Ovary (tissue), 9 donors: ENCODE measurements around the gene RANBP2. TPM values are rescaled to one million over a fixed set of nuclear protein-coding genes. Genes with fewer than 3 reads are reported as not detected.
"Not testable (repeated sequence)": the region's sequence is repeated elsewhere in the genome, so short reads cannot be mapped to it uniquely, and the experiment has no call there.

ENCODE experiments used
- DNase-seq, 5 donors: peaks; one replicate each; pipeline ENCODE4 v3.0.0-alpha.2; 2019 to 2020
- H3K27ac ChIP-seq, 2 donors: fragments of 200-600 bp; one replicate each; pipeline versions ENCODE4 v1.5.1 to v1.8.0; 2019 to 2022
- H3K27me3 ChIP-seq: fragments of 200-600 bp; one replicate; pipeline ENCODE4 v1.8.0; 2022
- H3K36me3 ChIP-seq: fragments of 200-600 bp; sonication (generic); one replicate; pipeline ENCODE4 v1.5.1; 2019
- H3K4me1 ChIP-seq: one replicate; pipeline ENCODE4 v1.8.1; 2013; ENCODE audit warnings: mild to moderate bottlenecking, moderate library complexity; ENCODE audit not compliant: insufficient read depth
- H3K4me3 ChIP-seq: fragments of 200-600 bp; sonication (generic); one replicate; pipeline ENCODE4 v1.5.1; 2017
- H3K9me3 ChIP-seq, 2 donors: fragments of 200-600 bp in 1 of 2; sonication (generic) in 1 of 2; one replicate each; pipeline versions ENCODE4 v1.5.1 to v1.8.1; 2013 to 2019; ENCODE audit warnings: mild to moderate bottlenecking in 1 of 2, moderate library complexity in 1 of 2
- CTCF ChIP-seq, 3 donors: fragments of 450-650 bp in 2 of 3; fragments of 200-600 bp in 1 of 3; IDR thresholded peaks; one replicate each; pipeline versions ENCODE4 v1.5.1 to v1.8.0; 2016 to 2022; ENCODE audit warnings: antibody characterized with exemption in 3 of 3, mild to moderate bottlenecking in 1 of 3
- EP300 ChIP-seq: sonication (generic); formaldehyde crosslinking; IDR thresholded peaks from one replicate; pipeline ENCODE4 v1.6.1; 2017; ENCODE audit warnings: antibody characterized with exemption
- POLR2A ChIP-seq: fragments of 450-650 bp; IDR thresholded peaks from one replicate; pipeline ENCODE4 v1.6.1; 2017; ENCODE audit warnings: antibody characterized with exemption, mild to moderate bottlenecking, moderate library complexity
- WGBS, 3 donors: extraction: QIAGEN DNeasy Blood & Tissue Kit in 1 of 3; methylation state at CpG; one replicate each; pipeline versions ENCODE4 v1.1.5 to v1.1.7; 2013 to 2017; 5-methylcytosine and 5-hydroxymethylcytosine counted together
- intact Hi-C, 4 donors: fragments of 100-400 bp; cut with DNase I; formaldehyde crosslinking; loops; one replicate each; pipeline versions ENCODE4 v1.11.0 to v1.15.1; 2022 to 2023
- polyA plus RNA-seq, 2 donors: library from polyadenylated mRNA; stranded (reverse); fragments of 200-250 nt in 1 of 2; fragments of 350-450 nt in 1 of 2; fragmentation: Illumina TruSeq in 1 of 2; extraction: RNeasy Lipid Tissue Mini Kit (QIAGEN cat#74804) in 1 of 2; gene quantifications; one replicate each; pipeline ENCODE4 v1.2.3, GENCODE V29; 2013 to 2014
- total RNA-seq, 7 donors: library from RNA; depleted of rRNA in 2 of 7; stranded (reverse); fragments of >200 nt in 2 of 7; fragmentation: NEBNext Ultra II Directional in 3 of 7; extraction: Animal tissue kit (Norgen Biotek cat#: 25700) in 3 of 7; gene quantifications; one replicate each; pipeline versions ENCODE4 v1.1.0 to v1.2.4, GENCODE V29; 2016 to 2023
- donor health status: DM: no; HTN: no; CAD: no; lungs with moderate emphysema.
- donor health status: DM: no; HTN: no; CAD: no.
- donor health status: Bipolar disorder and iron deficiency.
- donor health status: DM: yes; HTN: yes; CAD: no.
- donor health status: DM: no; HTN: no; CAD: no.
- donor health status: DM: yes; HTN: yes; CAD: no.

The RANBP2 gene
- total and polyA plus RNA-seq, 9 donors, result 14.5 to 95.6 (median 86.6) TPM

- H3K27ac ChIP-seq, H3K27me3 ChIP-seq, intact Hi-C loops, H3K4me3 ChIP-seq, H3K9me3 ChIP-seq, DNase-seq, H3K4me1 ChIP-seq, H3K36me3 ChIP-seq: not testable (repeated sequence)
- 98% methylated on average over 6 of the region's 6 CpGs for WGBS, 3 donors
Measured at GRCh38 chr2:108734656-108735055, 15.4 kb downstream of the RANBP2 start.

- intact Hi-C loops, H3K4me3 ChIP-seq, H3K4me1 ChIP-seq, H3K36me3 ChIP-seq, H3K27ac ChIP-seq, DNase-seq, H3K9me3 ChIP-seq, H3K27me3 ChIP-seq: not testable (repeated sequence)
- WGBS, 3 donors, result 95 to 97% (median 97%) methylated on average over 9 of the region's 9 CpGs
Measured at GRCh38 chr2:108757973-108758372, 38.7 kb downstream of the RANBP2 start.

DNA sequence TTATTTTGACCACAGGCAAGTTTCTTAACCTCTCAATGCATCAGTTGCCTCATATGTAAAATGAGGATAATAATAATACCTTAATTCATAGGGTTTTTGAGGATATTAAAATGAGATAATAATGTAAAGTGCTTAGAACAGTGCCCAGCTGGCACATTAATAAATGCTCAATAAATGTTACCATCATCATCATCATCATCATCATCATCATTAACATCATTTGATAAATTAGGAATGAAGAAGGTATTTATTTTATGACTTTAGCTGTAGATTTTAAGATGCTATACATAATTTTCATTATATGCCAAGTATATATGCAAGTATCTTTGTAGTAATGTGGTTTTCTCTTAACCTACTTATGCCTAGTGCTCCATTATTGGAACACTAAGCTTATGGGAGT lies 43.3 kb downstream of the RANBP2 start:
- H3K4me3 ChIP-seq, H3K36me3 ChIP-seq, H3K27me3 ChIP-seq, H3K27ac ChIP-seq, H3K4me1 ChIP-seq, H3K9me3 ChIP-seq, intact Hi-C loops, DNase-seq: not testable (repeated sequence)

DNA sequence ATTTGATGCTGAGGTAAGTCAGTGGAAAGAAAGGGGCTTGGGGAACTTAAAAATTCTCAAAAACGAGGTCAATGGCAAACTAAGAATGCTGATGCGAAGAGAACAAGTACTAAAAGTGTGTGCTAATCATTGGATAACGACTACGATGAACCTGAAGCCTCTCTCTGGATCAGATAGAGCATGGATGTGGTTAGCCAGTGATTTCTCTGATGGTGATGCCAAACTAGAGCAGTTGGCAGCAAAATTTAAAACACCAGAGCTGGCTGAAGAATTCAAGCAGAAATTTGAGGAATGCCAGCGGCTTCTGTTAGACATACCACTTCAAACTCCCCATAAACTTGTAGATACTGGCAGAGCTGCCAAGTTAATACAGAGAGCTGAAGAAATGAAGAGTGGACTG lies 47.4 kb downstream of the RANBP2 start:
- H3K9me3 ChIP-seq, H3K4me3 ChIP-seq, H3K27me3 ChIP-seq, H3K27ac ChIP-seq, H3K36me3 ChIP-seq, H3K4me1 ChIP-seq, intact Hi-C loops, DNase-seq: not testable (repeated sequence)
- 93 to 99% (median 98%) methylated on average over 5 of the region's 5 CpGs for WGBS, 3 donors

GRCh38 chr2:108767859-108768258 lies 48.6 kb downstream of the RANBP2 start:
- DNase-seq, H3K9me3 ChIP-seq, H3K4me3 ChIP-seq, H3K27me3 ChIP-seq, intact Hi-C loops, H3K27ac ChIP-seq, H3K36me3 ChIP-seq, H3K4me1 ChIP-seq: not testable (repeated sequence)
- 88 to 98% (median 93%) methylated on average over 1 of the region's 2 CpGs for WGBS, 3 donors

DNA sequence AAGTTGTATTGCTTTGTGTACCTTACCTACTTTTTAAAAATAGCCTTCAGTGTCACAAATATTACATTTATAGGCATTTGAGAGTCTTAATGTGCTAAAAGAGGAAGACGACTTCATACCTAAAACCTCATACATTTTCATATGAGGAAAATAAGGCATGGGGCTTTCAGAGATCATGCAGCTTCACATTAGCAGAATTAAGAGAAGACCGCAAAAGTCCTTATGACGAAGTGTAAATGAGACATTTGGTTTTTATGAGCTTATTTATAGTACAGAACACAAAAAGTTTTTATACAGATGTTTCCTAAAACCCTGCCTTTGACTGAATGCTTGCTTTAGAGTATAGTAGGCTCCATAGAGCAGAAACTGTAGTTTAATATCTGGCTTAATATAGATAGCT lies 57.2 kb downstream of the RANBP2 start:
- 90 to 94% (median 91%) methylated on average over 3 of the region's 3 CpGs for WGBS, 3 donors
- Histone ChIP-seq H3K27ac (no peak overlapping the region), H3K9me3 (no peaks in the 10 kb centered on the region), H3K4me1 (no peaks in the 10 kb centered on the region), H3K27me3 (no peaks in the 10 kb centered on the region), H3K4me3 (no peak overlapping the region), H3K36me3 (no peaks in the 10 kb centered on the region)
- no peak for TF ChIP-seq EP300
- no peak for TF ChIP-seq POLR2A
- no peak for TF ChIP-seq CTCF (IDR thresholded peaks at IDR 0.05)
- no peak for DNase-seq
- intact Hi-C loops, result no loop called here

- H3K4me3 ChIP-seq, result no peak overlapping the region
- intact Hi-C loops, result no loop called here
- DNase-seq, result no peak
- TF ChIP-seq CTCF (IDR thresholded peaks at IDR 0.05) (no peak), EP300 (no peak), POLR2A (no peak)
- no peaks in the 10 kb centered on the region for H3K9me3 ChIP-seq
- H3K27me3 ChIP-seq, result no peaks in the 10 kb centered on the region
- H3K36me3 ChIP-seq, result no peaks in the 10 kb centered on the region
- H3K27ac ChIP-seq, result no peak overlapping the region
- H3K4me1 ChIP-seq, result no peaks in the 10 kb centered on the region
- WGBS, 3 donors, result 42 to 93% (median 66%) methylated on average over 2 of the region's 2 CpGs
Measured at GRCh38 chr2:108778857-108779256, 59.6 kb downstream of the RANBP2 start.
